ENCODE data around the gene MAGI1.
"Not testable (repeated sequence)": the region's sequence is repeated elsewhere in the genome, so short reads cannot be mapped to it uniquely, and the experiment has no call there.

MAGI1 gene

GRCh38 chr3:65877160-65877559, 161.6 kb downstream of the MAGI1 start:
- no peak for DNase-seq

- DNase-seq: no peak
Measured at GRCh38 chr3:65876028-65876420, 162.7 kb downstream of the MAGI1 start.

- DNase-seq: no peak
Measured at GRCh38 chr3:65875393-65876027, 163.2 kb downstream of the MAGI1 start.

GRCh38 chr3:65873869-65874268, 164.8 kb downstream of the MAGI1 start:
- DNase-seq: no peak

- no peak for DNase-seq
Measured at GRCh38 chr3:65873028-65873427, 165.7 kb downstream of the MAGI1 start.

GRCh38 chr3:65871305-65872141, 167.2 kb downstream of the MAGI1 start:
- DNase-seq: peak in 2 of 56 donors; percentile 7 to 12

- DNase-seq: no peak
Measured at GRCh38 chr3:65869798-65870197, 168.9 kb downstream of the MAGI1 start.

- no peak for DNase-seq
Measured at GRCh38 chr3:65867463-65868210, 171.1 kb downstream of the MAGI1 start.

GRCh38 chr3:65864357-65864904, 174.3 kb downstream of the MAGI1 start:
- no peak for DNase-seq

GRCh38 chr3:65861718-65862117, 177.0 kb downstream of the MAGI1 start:
- DNase-seq: no peak

GRCh38 chr3:65859612-65860011, 179.1 kb downstream of the MAGI1 start:
- not testable (repeated sequence) for DNase-seq

- no peak for DNase-seq
Measured at GRCh38 chr3:65858749-65859148, 180.0 kb downstream of the MAGI1 start.

- no peak for DNase-seq
Measured at GRCh38 chr3:65857327-65857726, 181.4 kb downstream of the MAGI1 start.

GRCh38 chr3:65856907-65857306, 181.8 kb downstream of the MAGI1 start:
- DNase-seq: no peak

GRCh38 chr3:65855370-65856100, 183.2 kb downstream of the MAGI1 start:
- no peak for DNase-seq

- no peak for DNase-seq
Measured at GRCh38 chr3:65854606-65855304, 184.0 kb downstream of the MAGI1 start.

- no peak for DNase-seq
Measured at GRCh38 chr3:65851827-65852226, 186.9 kb downstream of the MAGI1 start.

GRCh38 chr3:65850261-65850660, 188.5 kb downstream of the MAGI1 start:
- no peak for DNase-seq

- no peak for DNase-seq
Measured at GRCh38 chr3:65848024-65848423, 190.7 kb downstream of the MAGI1 start.

- DNase-seq: no peak
Measured at GRCh38 chr3:65846936-65847335, 191.8 kb downstream of the MAGI1 start.

- DNase-seq: no peak
Measured at GRCh38 chr3:65844370-65844769, 194.3 kb downstream of the MAGI1 start.
